Activated CD4-positive, alpha-beta memory T cell treated with anti-CD3 and anti-CD28 coated beads, Interleukin-2, amount 10 ng/mL, durations not matched to agents 7 days and 5 days (primary cell): ENCODE measurements around the gene TFRC. TPM values are rescaled to one million over a fixed set of nuclear protein-coding genes. Genes with fewer than 3 reads are reported as not detected.
A peak's percentile ranks its signal among the peaks of the same experiment; 100 is the strongest.

ENCODE experiments used
- CTCF ChIA-PET: fragments of 350-600 bp; sonication (Branson Sonifier 250); formaldehyde crosslinking; loops from one replicate; lab custom pipeline; 2021; ENCODE audit warnings: antibody characterized with exemption, inconsistent platforms; lab: Charles Lee
- POLR2A ChIA-PET: fragments of 350-600 bp; sonication (Branson Sonifier 250); formaldehyde crosslinking; loops from one replicate; lab custom pipeline; 2021; ENCODE audit warnings: antibody characterized with exemption; lab: Charles Lee
- DNase-seq: peaks from one replicate; pipeline ENCODE4 v3.0.0-alpha.2; 2020
- H3K27ac Mint-ChIP-seq: one replicate; pipeline ENCODE4 v1.8.0; 2021; ENCODE audit warnings: mild to moderate bottlenecking, mixed read lengths
- H3K27me3 Mint-ChIP-seq: one replicate; pipeline ENCODE4 v1.8.0; 2021; ENCODE audit warnings: mixed read lengths
- H3K36me3 Mint-ChIP-seq: one replicate; pipeline ENCODE4 v1.8.0; 2021; ENCODE audit warnings: low read depth, mixed read lengths
- H3K4me1 Mint-ChIP-seq: one replicate; pipeline ENCODE4 v1.8.0; 2021; ENCODE audit warnings: mixed read lengths
- H3K4me3 Mint-ChIP-seq: one replicate; pipeline ENCODE4 v1.8.0; 2021; ENCODE audit warnings: mild to moderate bottlenecking, mixed read lengths
- H3K9me3 Mint-ChIP-seq: one replicate; pipeline ENCODE4 v1.8.0; 2021; ENCODE audit warnings: mixed read lengths
- total RNA-seq, 2 experiments: library from RNA; stranded (reverse); gene quantifications; one replicate each; pipeline ENCODE4 v1.2.3, GENCODE V29; 2021

TFRC gene
- total RNA-seq = 100 to 1,000 TPM; 326 to 330 TPM

GRCh38 chr3:196081834-196082618, at the start of gene TFRC:
TSS of gene TFRC (minus strand) at chr3:196082090. CDS start at chr3:196077099, 4,991 bp downstream.
- Mint-ChIP-seq H3K4me3 (peak within 1 kb of the TSS; percentile 97), H3K27me3 (no peaks in the 10 kb centered on the region), H3K36me3 (peaks cover 29% of the 10 kb centered on the region), H3K4me1 (peaks cover 43% of the 10 kb centered on the region), H3K27ac (peak within 1 kb of the TSS; percentile 90), H3K9me3 (no peaks in the 10 kb centered on the region)
- ChIA-PET CTCF (no interaction called here), POLR2A (interaction anchor here (0.7 to 15.3 kb wide), 10 partner anchors 11 to 113 kb away, joined by 3 to 237 read pairs (median 6); no protein-coding TSS in a partner anchor)
- peak; percentile 97 for DNase-seq

DNA sequence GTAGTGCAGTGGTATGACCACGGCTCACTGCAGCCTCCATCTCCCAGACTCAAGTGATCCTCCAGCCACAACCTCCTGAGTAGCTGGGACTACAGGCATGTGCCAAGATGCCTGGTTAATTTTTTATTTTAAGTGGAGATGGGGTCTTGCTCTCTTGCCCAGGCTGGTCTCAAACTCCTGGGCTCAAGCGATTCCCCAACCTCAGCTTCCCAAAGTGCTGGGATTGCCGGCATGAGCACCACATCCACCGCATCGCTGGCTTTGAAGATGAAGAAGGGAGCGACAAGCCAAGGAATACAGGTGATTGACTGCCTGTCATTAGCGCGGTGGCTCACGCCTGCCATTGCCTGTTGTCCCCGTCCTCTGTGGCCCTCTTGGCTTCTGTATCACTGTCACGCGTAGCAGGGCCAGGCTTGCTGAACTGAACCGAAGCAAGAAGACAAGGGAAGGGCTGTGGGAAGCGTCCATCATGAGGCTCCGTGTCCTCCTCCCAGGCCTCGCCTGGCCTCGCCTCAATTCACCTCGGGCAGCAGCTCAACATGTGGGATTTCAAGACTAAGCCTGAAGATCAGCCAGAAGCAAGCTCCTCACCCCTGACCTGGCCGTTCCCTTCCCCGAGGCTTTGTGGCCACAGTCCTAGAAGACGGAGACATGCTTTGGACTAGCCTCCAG, 46.4 kb upstream of the TFRC start:
- DNase-seq = no peak
- no peak overlapping the region for H3K27ac Mint-ChIP-seq
- no peak overlapping the region for H3K4me3 Mint-ChIP-seq
- H3K9me3 Mint-ChIP-seq = peaks cover under 1% of the 10 kb centered on the region
- peaks cover 26% of the 10 kb centered on the region for H3K4me1 Mint-ChIP-seq
- H3K36me3 Mint-ChIP-seq = peaks cover under 1% of the 10 kb centered on the region
- CTCF ChIA-PET = interaction anchor here (1.0 to 1.5 kb wide), 7 partner anchors 37 to 68 kb away, joined by 3 to 9 read pairs (median 4); no protein-coding TSS in a partner anchor
- POLR2A ChIA-PET = interaction anchor here (0.6 to 2.4 kb wide), 8 partner anchors 8 to 329 kb away, joined by 3 to 36 read pairs (median 3); no protein-coding TSS in a partner anchor
- H3K27me3 Mint-ChIP-seq = no peaks in the 10 kb centered on the region

DNA sequence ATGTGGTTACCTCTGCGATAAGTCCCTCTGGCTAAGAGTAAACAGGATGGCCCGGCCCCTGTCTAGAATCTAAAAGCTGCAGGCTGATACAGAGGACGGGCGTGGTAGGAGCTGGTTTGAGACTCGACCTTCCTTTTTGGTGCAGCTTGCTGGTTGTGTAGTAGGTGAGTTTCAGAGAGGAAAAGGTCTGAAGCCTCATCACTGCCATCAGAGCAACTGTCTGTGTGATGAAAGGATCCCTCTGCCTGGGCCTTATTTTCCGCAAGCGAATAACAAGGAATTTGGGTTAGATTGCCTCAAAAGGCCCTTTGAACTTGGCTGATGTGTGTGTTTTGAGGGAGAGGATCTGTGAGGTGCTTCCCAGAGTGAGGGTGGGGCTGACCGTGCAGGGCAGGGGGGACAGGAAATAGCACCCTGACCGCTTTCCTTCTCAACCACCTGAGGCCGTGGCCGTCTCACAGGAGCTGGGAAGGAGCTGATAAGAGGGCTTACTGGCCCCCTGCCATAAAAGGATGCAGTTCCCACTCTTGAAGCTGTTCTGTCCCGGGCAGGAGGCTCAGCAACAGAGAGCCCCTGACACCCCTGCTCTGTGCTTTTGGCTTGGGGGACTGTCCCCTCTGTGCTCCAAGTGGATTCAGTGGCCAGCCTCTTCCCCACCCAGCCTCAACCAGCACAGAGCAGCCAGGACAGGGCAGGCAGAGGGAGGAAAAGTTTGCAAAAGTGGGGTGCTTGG, 45.6 kb upstream of the TFRC start:
- peak overlapping the region; percentile 91 for H3K27ac Mint-ChIP-seq
- peaks cover 3% of the 10 kb centered on the region for H3K36me3 Mint-ChIP-seq
- peak; percentile 65 for DNase-seq
- H3K27me3 Mint-ChIP-seq = peaks cover 2% of the 10 kb centered on the region
- POLR2A ChIA-PET = interaction anchor here (0.5 to 2.4 kb wide), 12 partner anchors 9 to 330 kb away, joined by 3 to 36 read pairs (median 4); no protein-coding TSS in a partner anchor
- peaks cover 3% of the 10 kb centered on the region for H3K9me3 Mint-ChIP-seq
- CTCF ChIA-PET = interaction anchor here (0.5 to 1.5 kb wide), 8 partner anchors 36 to 263 kb away, joined by 3 to 9 read pairs (median 4); no protein-coding TSS in a partner anchor
- peaks cover 32% of the 10 kb centered on the region for H3K4me1 Mint-ChIP-seq
- H3K4me3 Mint-ChIP-seq = peak overlapping the region; percentile 1

- Mint-ChIP-seq H3K27me3 (peaks cover 2% of the 10 kb centered on the region), H3K4me3 (no peak overlapping the region), H3K36me3 (peaks cover 3% of the 10 kb centered on the region), H3K9me3 (peaks cover 3% of the 10 kb centered on the region), H3K27ac (no peak overlapping the region), H3K4me1 (peaks cover 58% of the 10 kb centered on the region)
- no peak for DNase-seq
- ChIA-PET POLR2A (no interaction called here), CTCF (no interaction called here)
Measured at GRCh38 chr3:196124608-196125007, 42.7 kb upstream of the TFRC start.

- peaks cover 3% of the 10 kb centered on the region for H3K9me3 Mint-ChIP-seq
- peaks cover 2% of the 10 kb centered on the region for H3K27me3 Mint-ChIP-seq
- CTCF ChIA-PET = no interaction called here
- H3K4me3 Mint-ChIP-seq = no peak overlapping the region
- peaks cover 53% of the 10 kb centered on the region for H3K4me1 Mint-ChIP-seq
- H3K27ac Mint-ChIP-seq = no peak overlapping the region
- DNase-seq = no peak
- POLR2A ChIA-PET = no interaction called here
- H3K36me3 Mint-ChIP-seq = peaks cover 3% of the 10 kb centered on the region
Measured at GRCh38 chr3:196122688-196123046, 40.8 kb upstream of the TFRC start.

- no peak for DNase-seq
- Mint-ChIP-seq H3K27me3 (peaks cover 2% of the 10 kb centered on the region), H3K27ac (no peak overlapping the region), H3K4me1 (peaks cover 47% of the 10 kb centered on the region), H3K4me3 (no peak overlapping the region), H3K36me3 (peaks cover 3% of the 10 kb centered on the region), H3K9me3 (peaks cover 3% of the 10 kb centered on the region)
- POLR2A ChIA-PET = interaction anchor here (1.5 to 1.8 kb wide), 2 partner anchors 49 to 58 kb away, joined by 3 to 4 read pairs; no protein-coding TSS in a partner anchor
- CTCF ChIA-PET = no interaction called here
Measured at GRCh38 chr3:196122021-196122687, 40.3 kb upstream of the TFRC start.

- Mint-ChIP-seq H3K27me3 (peaks cover 2% of the 10 kb centered on the region), H3K4me3 (no peak overlapping the region), H3K27ac (peak overlapping the region; percentile 11), H3K4me1 (peaks cover 40% of the 10 kb centered on the region), H3K9me3 (peaks cover 3% of the 10 kb centered on the region), H3K36me3 (peaks cover 3% of the 10 kb centered on the region)
- CTCF ChIA-PET = interaction anchor here (1.0 kb wide), 1 partner anchor 27 kb away, joined by 4 read pairs; no protein-coding TSS in a partner anchor
- POLR2A ChIA-PET = interaction anchor here (1.1 to 1.8 kb wide), 4 partner anchors 45 to 60 kb away, joined by 3 to 4 read pairs (median 4); no protein-coding TSS in a partner anchor
- DNase-seq = no peak
Measured at GRCh38 chr3:196121066-196121465, 39.2 kb upstream of the TFRC start.

DNA sequence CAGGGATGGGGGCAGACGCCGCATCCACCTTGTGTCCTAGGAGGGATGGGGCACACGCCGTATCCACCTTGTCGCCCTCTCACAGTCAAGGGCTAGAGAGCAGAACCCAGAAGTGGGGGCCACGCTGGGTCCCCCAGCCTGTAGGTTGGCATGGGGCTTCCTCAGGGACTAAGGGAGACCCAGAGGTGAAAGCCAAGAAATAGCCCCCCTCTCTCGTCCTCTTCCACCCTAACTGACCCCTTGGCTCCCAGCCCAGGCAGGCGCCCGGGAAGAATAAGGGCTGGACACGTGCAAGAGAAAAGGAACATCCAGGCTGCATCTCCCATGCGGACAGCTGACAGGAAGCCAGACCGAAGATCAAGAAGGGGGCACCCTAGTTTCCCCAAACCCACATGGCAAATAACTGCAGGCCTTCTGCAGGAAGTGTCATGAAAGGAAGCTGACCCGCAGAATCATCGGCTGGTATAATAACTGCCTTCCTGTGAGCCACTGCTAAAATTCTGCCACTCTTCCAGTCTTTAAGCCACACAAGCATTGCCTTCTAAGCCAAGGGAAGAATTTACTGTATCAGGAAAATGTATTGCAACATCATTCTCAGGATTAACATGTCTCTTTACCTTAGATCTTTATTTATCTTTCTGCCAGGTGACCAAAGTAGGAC, 38.5 kb upstream of the TFRC start:
- Mint-ChIP-seq H3K27me3 (peaks cover 2% of the 10 kb centered on the region), H3K4me3 (no peak overlapping the region), H3K9me3 (peaks cover 3% of the 10 kb centered on the region), H3K4me1 (peaks cover 40% of the 10 kb centered on the region), H3K36me3 (peaks cover 3% of the 10 kb centered on the region), H3K27ac (peak overlapping the region; percentile 44)
- DNase-seq = peak; percentile 43
- POLR2A ChIA-PET = interaction anchor here (1.1 to 1.8 kb wide), 4 partner anchors 46 to 61 kb away, joined by 3 to 4 read pairs (median 4); no protein-coding TSS in a partner anchor
- CTCF ChIA-PET = interaction anchor here (1.0 kb wide), 1 partner anchor 27 kb away, joined by 4 read pairs; no protein-coding TSS in a partner anchor

DNA sequence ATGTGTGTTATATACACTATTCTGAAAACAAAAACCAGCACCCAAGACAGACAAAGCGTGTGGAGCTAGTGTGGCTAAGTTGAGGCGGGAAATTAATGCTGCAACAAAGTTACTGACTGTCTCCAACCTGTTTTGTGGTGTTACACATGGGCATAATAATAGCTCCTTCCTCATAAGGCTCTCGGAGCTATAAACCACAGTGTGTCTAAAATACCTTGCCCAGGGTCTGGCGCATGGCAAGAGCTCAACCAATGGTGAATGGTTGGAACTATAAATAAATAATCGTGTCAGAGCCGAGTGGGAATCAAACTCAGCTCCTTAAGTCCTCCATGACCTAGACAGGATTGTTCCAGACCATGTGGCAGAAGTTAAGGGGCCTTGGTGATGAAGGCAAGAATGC, 35.9 kb upstream of the TFRC start:
- no peaks in the 10 kb centered on the region for H3K9me3 Mint-ChIP-seq
- POLR2A ChIA-PET = interaction anchor here (1.2 to 1.6 kb wide), 2 partner anchors 38 to 42 kb away, joined by 3 read pairs; no protein-coding TSS in a partner anchor
- H3K27ac Mint-ChIP-seq = no peak overlapping the region
- no peaks in the 10 kb centered on the region for H3K36me3 Mint-ChIP-seq
- no peak overlapping the region for H3K4me3 Mint-ChIP-seq
- peaks cover 37% of the 10 kb centered on the region for H3K4me1 Mint-ChIP-seq
- no peak for DNase-seq
- CTCF ChIA-PET = interaction anchor here (0.7 to 1.5 kb wide), 2 partner anchors 12 to 44 kb away, joined by 4 to 5 read pairs; no protein-coding TSS in a partner anchor
- no peaks in the 10 kb centered on the region for H3K27me3 Mint-ChIP-seq

- DNase-seq = peak; percentile 25
- no peak overlapping the region for H3K4me3 Mint-ChIP-seq
- ChIA-PET POLR2A (no interaction called here), CTCF (no interaction called here)
- H3K27me3 Mint-ChIP-seq = no peaks in the 10 kb centered on the region
- no peaks in the 10 kb centered on the region for H3K36me3 Mint-ChIP-seq
- H3K4me1 Mint-ChIP-seq = peaks cover 33% of the 10 kb centered on the region
- no peaks in the 10 kb centered on the region for H3K9me3 Mint-ChIP-seq
- no peak overlapping the region for H3K27ac Mint-ChIP-seq
Measured at GRCh38 chr3:196115678-196116083, 33.8 kb upstream of the TFRC start.

- CTCF ChIA-PET = interaction anchor here (0.9 to 1.0 kb wide), 2 partner anchors 42 to 157 kb away, joined by 3 to 6 read pairs; no protein-coding TSS in a partner anchor
- H3K36me3 Mint-ChIP-seq = no peaks in the 10 kb centered on the region
- no peaks in the 10 kb centered on the region for H3K27me3 Mint-ChIP-seq
- H3K4me1 Mint-ChIP-seq = peaks cover 17% of the 10 kb centered on the region
- DNase-seq = no peak
- H3K4me3 Mint-ChIP-seq = no peak overlapping the region
- no peaks in the 10 kb centered on the region for H3K9me3 Mint-ChIP-seq
- H3K27ac Mint-ChIP-seq = peak overlapping the region; percentile 55
- POLR2A ChIA-PET = interaction anchor here (0.5 to 1.6 kb wide), 6 partner anchors 15 to 94 kb away, joined by 3 to 6 read pairs (median 4); no protein-coding TSS in a partner anchor
Measured at GRCh38 chr3:196111939-196112386, 30.1 kb upstream of the TFRC start.
